ENCODE measurements around the gene PAGE5.

The PAGE5 gene, protein sequence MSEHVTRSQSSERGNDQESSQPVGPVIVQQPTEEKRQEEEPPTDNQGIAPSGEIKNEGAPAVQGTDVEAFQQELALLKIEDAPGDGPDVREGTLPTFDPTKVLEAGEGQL

GRCh38 chrX:55220119-55220794, at the start of gene PAGE5:
TSS of gene PAGE5 (plus strand) at chrX:55220346. CDS start at chrX:55221383, 1,037 bp downstream.
- no peak for DNase-seq (ENCODE audit: low spot score)
- no peak for TF ChIP-seq CTCF (IDR thresholded peaks at IDR 0.05; ENCODE audit: extremely low read depth, insufficient read depth, missing control alignments)
- in situ Hi-C loops (cut with MboI; ENCODE audit: low pct_unique_long_range_greater_than_20kb, low sequenced_read_pairs, unreplicated experiment): no loop called here

DNA sequence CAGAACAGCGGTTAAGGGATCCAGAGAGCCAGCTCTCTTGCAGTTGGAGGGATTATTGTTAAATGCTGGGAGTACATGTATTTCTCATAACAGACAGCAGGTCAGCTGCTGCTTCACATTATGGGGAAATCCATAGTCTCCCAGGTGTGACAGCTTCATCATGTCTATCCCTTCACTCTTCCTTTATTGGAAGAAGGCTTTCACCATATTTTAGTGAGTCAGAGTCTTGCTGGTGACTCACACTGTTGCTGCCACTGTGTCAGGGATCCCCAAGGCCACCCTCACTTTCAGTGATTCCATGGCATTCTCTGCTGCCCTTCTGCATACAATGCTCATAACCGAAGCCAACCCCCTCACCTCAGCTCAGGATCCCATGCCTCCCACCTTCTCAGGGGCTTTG, 32.9 kb upstream of the PAGE5 start:
- in situ Hi-C loops (cut with MboI; ENCODE audit: low pct_unique_long_range_greater_than_20kb, low sequenced_read_pairs, unreplicated experiment): no loop called here
- no peak for TF ChIP-seq CTCF (IDR thresholded peaks at IDR 0.05; ENCODE audit: extremely low read depth, insufficient read depth, missing control alignments)
- DNase-seq (ENCODE audit: low spot score): no peak

GRCh38 chrX:55196688-55197087, 23.5 kb upstream of the PAGE5 start:
- in situ Hi-C loops (cut with MboI; ENCODE audit: low pct_unique_long_range_greater_than_20kb, low sequenced_read_pairs, unreplicated experiment): no loop called here
- DNase-seq (ENCODE audit: low spot score): no peak
- no peak for TF ChIP-seq CTCF (IDR thresholded peaks at IDR 0.05; ENCODE audit: extremely low read depth, insufficient read depth, missing control alignments)

- no peak for DNase-seq (ENCODE audit: low spot score)
- in situ Hi-C loops (cut with MboI; ENCODE audit: low pct_unique_long_range_greater_than_20kb, low sequenced_read_pairs, unreplicated experiment): no loop called here
- no peak for TF ChIP-seq CTCF (IDR thresholded peaks at IDR 0.05; ENCODE audit: extremely low read depth, insufficient read depth, missing control alignments)
Measured at GRCh38 chrX:55201930-55202579, 18.1 kb upstream of the PAGE5 start.

GRCh38 chrX:55206162-55206941, 13.8 kb upstream of the PAGE5 start:
- in situ Hi-C loops (cut with MboI; ENCODE audit: low pct_unique_long_range_greater_than_20kb, low sequenced_read_pairs, unreplicated experiment): no loop called here
- DNase-seq (ENCODE audit: low spot score): no peak
- no peak for TF ChIP-seq CTCF (IDR thresholded peaks at IDR 0.05; ENCODE audit: extremely low read depth, insufficient read depth, missing control alignments)

- no peak for DNase-seq (ENCODE audit: low spot score)
- in situ Hi-C loops (cut with MboI; ENCODE audit: low pct_unique_long_range_greater_than_20kb, low sequenced_read_pairs, unreplicated experiment): no loop called here
- TF ChIP-seq CTCF (IDR thresholded peaks at IDR 0.05; ENCODE audit: extremely low read depth, insufficient read depth, missing control alignments): no peak
Measured at GRCh38 chrX:55210931-55211677, 9.0 kb upstream of the PAGE5 start.

Measured in GM13977 (cell line).